HG02938 (cell line): ENCODE measurements around the gene SMAD5.

Experiments used
- ATAC-seq: cut with Tn5 transposase; IDR thresholded peaks from one replicate; pipeline ENCODE4 v1.9.1; 2021; ENCODE audit warnings: mild to moderate bottlenecking, moderate library complexity; ENCODE audit not compliant: unreplicated experiment

The SMAD5 gene

GRCh38 chr5:136213919-136214493 is 81.4 kb downstream of the SMAD5 start:
- ATAC-seq, result no peak

- ATAC-seq, result no peak
Measured at GRCh38 chr5:136215812-136216211, 83.2 kb downstream of the SMAD5 start.

- ATAC-seq, result no peak
Measured at GRCh38 chr5:136216230-136216629, 83.6 kb downstream of the SMAD5 start.

GRCh38 chr5:136221340-136221739 is 88.7 kb downstream of the SMAD5 start:
- ATAC-seq, result no peak

GRCh38 chr5:136222580-136223235 is 90.1 kb downstream of the SMAD5 start:
- no peak for ATAC-seq

- no peak for ATAC-seq
Measured at GRCh38 chr5:136225796-136226195, 93.2 kb downstream of the SMAD5 start.

GRCh38 chr5:136226401-136226800 is 93.8 kb downstream of the SMAD5 start:
- no peak for ATAC-seq

- ATAC-seq, result no peak
Measured at GRCh38 chr5:136228136-136228757, 95.6 kb downstream of the SMAD5 start.

GRCh38 chr5:136230176-136230575 is 97.5 kb downstream of the SMAD5 start:
- no peak for ATAC-seq

GRCh38 chr5:136232316-136232715 is 99.7 kb downstream of the SMAD5 start:
- peak; percentile 69 for ATAC-seq
